Astrocyte (in vitro differentiated cells and primary cell): ENCODE data around the gene FAM3C. TPM values are rescaled to one million over a fixed set of nuclear protein-coding genes. Genes with fewer than 3 reads are reported as not detected.

Experiments used
- DNase-seq: peaks from one replicate; pipeline ENCODE4 v3.0.0-alpha.2; 2010; ENCODE audit warnings: low read depth
- FAIRE-seq: peaks from 2 replicates; lab custom pipeline; 2011; peaks lifted over from hg19 to GRCh38; lab: Jason Lieb, UNC
- H2AFZ ChIP-seq: 2 replicates; pipeline ENCODE4 v1.6.0; 2012; ENCODE audit warnings: low read depth, low read length, inconsistent platforms
- H3K27ac ChIP-seq: 2 replicates; pipeline ENCODE4 v1.5.1; 2011; ENCODE audit warnings: low read depth, low read length, inconsistent platforms
- H3K27me3 ChIP-seq: 2 replicates; pipeline ENCODE4 v1.6.0; 2011; ENCODE audit warnings: low read length, inconsistent platforms; ENCODE audit not compliant: insufficient read depth
- H3K36me3 ChIP-seq: 2 replicates; pipeline ENCODE4 v1.5.1; 2011; ENCODE audit warnings: low read length, inconsistent platforms; ENCODE audit not compliant: insufficient read depth
- H3K4me1 ChIP-seq: 2 replicates; pipeline ENCODE4 v1.5.1; 2011; ENCODE audit warnings: low read length, inconsistent platforms; ENCODE audit not compliant: insufficient read depth
- H3K4me2 ChIP-seq: 2 replicates; pipeline ENCODE4 v1.6.0; 2012; ENCODE audit warnings: low read length, inconsistent platforms
- H3K4me3 ChIP-seq: 2 replicates; pipeline ENCODE4 v1.5.1; 2011; ENCODE audit warnings: low read depth, mild to moderate bottlenecking, low read length, inconsistent platforms; ENCODE audit not compliant: insufficient read depth
- H3K79me2 ChIP-seq: 2 replicates; pipeline ENCODE4 v1.6.0; 2012; ENCODE audit warnings: mild to moderate bottlenecking, low read length, inconsistent platforms; ENCODE audit not compliant: insufficient read depth
- H3K9ac ChIP-seq: 2 replicates; pipeline ENCODE4 v1.6.0; 2012; ENCODE audit warnings: mild to moderate bottlenecking, low read length, inconsistent platforms
- H3K9me3 ChIP-seq: 2 replicates; pipeline ENCODE4 v1.5.1; 2012; ENCODE audit warnings: low read depth, mild to moderate bottlenecking, low read length, inconsistent platforms; ENCODE audit not compliant: insufficient read depth
- H4K20me1 ChIP-seq: 2 replicates; pipeline ENCODE4 v1.6.0; 2012; ENCODE audit warnings: low read length, inconsistent platforms; ENCODE audit not compliant: insufficient read depth
- H3K27ac Mint-ChIP-seq: one replicate; pipeline ENCODE4 v1.8.0; 2021; ENCODE audit warnings: mild to moderate bottlenecking, mixed read lengths; ENCODE audit not compliant: unreplicated experiment
- H3K27me3 Mint-ChIP-seq: one replicate; pipeline ENCODE4 v1.8.0; 2021; ENCODE audit warnings: low read depth, mixed read lengths; ENCODE audit not compliant: unreplicated experiment
- H3K36me3 Mint-ChIP-seq: one replicate; pipeline ENCODE4 v1.8.0; 2021; ENCODE audit warnings: low read depth, mixed read lengths; ENCODE audit not compliant: unreplicated experiment
- H3K4me1 Mint-ChIP-seq: one replicate; pipeline ENCODE4 v1.8.0; 2021; ENCODE audit warnings: low read depth, mixed read lengths; ENCODE audit not compliant: unreplicated experiment
- H3K4me3 Mint-ChIP-seq: one replicate; pipeline ENCODE4 v1.8.0; 2021; ENCODE audit warnings: mild to moderate bottlenecking, moderate library complexity, mixed read lengths; ENCODE audit not compliant: unreplicated experiment
- H3K9me3 Mint-ChIP-seq: one replicate; pipeline ENCODE4 v1.8.0; 2021; ENCODE audit warnings: mild to moderate bottlenecking, mixed read lengths; ENCODE audit not compliant: unreplicated experiment
- EZH2 ChIP-seq: IDR thresholded peaks from 2 replicates; pipeline ENCODE4 v1.6.1; 2012; ENCODE audit warnings: mild to moderate bottlenecking, low read length, inconsistent platforms; ENCODE audit not compliant: insufficient read depth
- total RNA-seq: library from RNA; stranded (reverse); gene quantifications from 2 replicates; pipeline ENCODE4 v1.2.1, GENCODE V29; 2021
- TF ChIP-seq, protein P1 (sequence below): IDR thresholded peaks from 2 replicates; pipeline ENCODE4 v1.5.1; 2011; ENCODE audit warnings: low read depth, mild to moderate bottlenecking, inconsistent platforms, low read length, moderate library complexity; ENCODE audit not compliant: insufficient read depth

The FAM3C gene
- total RNA-seq, 1 donor from 2014 or later = 71.8 TPM

DNA sequence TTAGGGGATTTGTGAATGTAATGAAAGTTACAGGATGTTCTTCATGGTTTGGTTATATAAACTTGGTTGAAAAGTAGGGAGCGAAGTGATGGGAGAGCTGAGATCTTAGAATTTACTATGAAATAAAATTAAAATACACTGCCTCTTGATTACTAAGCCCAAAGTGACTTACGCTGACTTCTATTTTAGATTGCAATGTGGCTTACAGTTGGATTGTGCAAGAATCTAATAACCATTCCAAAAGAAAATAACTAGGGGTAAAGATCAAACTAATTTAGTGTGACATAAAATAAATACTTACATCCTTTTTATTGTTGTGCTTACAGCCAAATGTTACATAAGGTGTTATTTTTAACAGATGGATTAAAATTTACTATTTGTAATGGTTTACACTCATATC is 52.0 kb downstream of the FAM3C start:
- Mint-ChIP-seq H3K27me3 (no peaks in the 10 kb centered on the region), H3K4me1 (no peaks in the 10 kb centered on the region), H3K9me3 (no peaks in the 10 kb centered on the region), H3K36me3 (peaks cover 9% of the 10 kb centered on the region), H3K27ac (no peak overlapping the region), H3K4me3 (no peak overlapping the region)
- Histone ChIP-seq H3K4me1 (no peaks in the 10 kb centered on the region), H3K4me2 (no peak overlapping the region), H3K27me3 (no peaks in the 10 kb centered on the region), H4K20me1 (no peaks in the 10 kb centered on the region), H2AFZ (no peak overlapping the region), H3K79me2 (no peaks in the 10 kb centered on the region), H3K9ac (no peak overlapping the region), H3K36me3 (no peaks in the 10 kb centered on the region), H3K27ac (no peak overlapping the region), H3K9me3 (no peaks in the 10 kb centered on the region), H3K4me3 (no peak overlapping the region)
- FAIRE-seq (no peak), DNase-seq (no peak)
- TF ChIP-seq, protein P1, sequence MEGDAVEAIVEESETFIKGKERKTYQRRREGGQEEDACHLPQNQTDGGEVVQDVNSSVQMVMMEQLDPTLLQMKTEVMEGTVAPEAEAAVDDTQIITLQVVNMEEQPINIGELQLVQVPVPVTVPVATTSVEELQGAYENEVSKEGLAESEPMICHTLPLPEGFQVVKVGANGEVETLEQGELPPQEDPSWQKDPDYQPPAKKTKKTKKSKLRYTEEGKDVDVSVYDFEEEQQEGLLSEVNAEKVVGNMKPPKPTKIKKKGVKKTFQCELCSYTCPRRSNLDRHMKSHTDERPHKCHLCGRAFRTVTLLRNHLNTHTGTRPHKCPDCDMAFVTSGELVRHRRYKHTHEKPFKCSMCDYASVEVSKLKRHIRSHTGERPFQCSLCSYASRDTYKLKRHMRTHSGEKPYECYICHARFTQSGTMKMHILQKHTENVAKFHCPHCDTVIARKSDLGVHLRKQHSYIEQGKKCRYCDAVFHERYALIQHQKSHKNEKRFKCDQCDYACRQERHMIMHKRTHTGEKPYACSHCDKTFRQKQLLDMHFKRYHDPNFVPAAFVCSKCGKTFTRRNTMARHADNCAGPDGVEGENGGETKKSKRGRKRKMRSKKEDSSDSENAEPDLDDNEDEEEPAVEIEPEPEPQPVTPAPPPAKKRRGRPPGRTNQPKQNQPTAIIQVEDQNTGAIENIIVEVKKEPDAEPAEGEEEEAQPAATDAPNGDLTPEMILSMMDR = no peak
- no peak for TF ChIP-seq EZH2

DNA sequence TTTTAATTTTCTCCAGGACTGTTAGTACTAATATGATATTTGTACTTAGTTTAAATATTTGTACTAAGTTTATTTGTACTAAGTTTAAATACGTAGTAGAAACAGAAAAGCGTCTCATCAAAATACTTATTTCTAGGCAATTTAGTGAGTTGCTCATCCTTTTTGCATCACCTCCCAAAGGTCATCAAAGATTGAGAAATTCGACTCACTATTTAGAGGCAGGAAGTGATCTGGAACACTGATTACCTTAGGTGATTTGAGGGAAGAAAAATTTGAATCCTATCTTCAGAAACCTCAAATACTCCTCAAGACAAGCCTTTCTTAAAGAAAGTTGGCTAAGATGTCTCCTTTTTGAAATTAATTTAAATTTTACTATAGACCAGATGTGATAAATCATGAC is 52.8 kb downstream of the FAM3C start:
- Histone ChIP-seq H3K27me3 (no peaks in the 10 kb centered on the region), H3K36me3 (no peaks in the 10 kb centered on the region), H3K4me1 (no peaks in the 10 kb centered on the region), H3K79me2 (no peaks in the 10 kb centered on the region), H3K9me3 (no peaks in the 10 kb centered on the region), H3K9ac (no peak overlapping the region), H3K27ac (no peak overlapping the region), H3K4me3 (no peak overlapping the region), H4K20me1 (no peaks in the 10 kb centered on the region), H2AFZ (no peak overlapping the region), H3K4me2 (no peak overlapping the region)
- FAIRE-seq (no peak), DNase-seq (no peak)
- Mint-ChIP-seq H3K36me3 (peaks cover 9% of the 10 kb centered on the region), H3K27me3 (no peaks in the 10 kb centered on the region), H3K27ac (no peak overlapping the region), H3K4me3 (no peak overlapping the region), H3K4me1 (no peaks in the 10 kb centered on the region), H3K9me3 (no peaks in the 10 kb centered on the region)
- TF ChIP-seq EZH2 = no peak
- TF ChIP-seq, protein P1 = no peak

DNA sequence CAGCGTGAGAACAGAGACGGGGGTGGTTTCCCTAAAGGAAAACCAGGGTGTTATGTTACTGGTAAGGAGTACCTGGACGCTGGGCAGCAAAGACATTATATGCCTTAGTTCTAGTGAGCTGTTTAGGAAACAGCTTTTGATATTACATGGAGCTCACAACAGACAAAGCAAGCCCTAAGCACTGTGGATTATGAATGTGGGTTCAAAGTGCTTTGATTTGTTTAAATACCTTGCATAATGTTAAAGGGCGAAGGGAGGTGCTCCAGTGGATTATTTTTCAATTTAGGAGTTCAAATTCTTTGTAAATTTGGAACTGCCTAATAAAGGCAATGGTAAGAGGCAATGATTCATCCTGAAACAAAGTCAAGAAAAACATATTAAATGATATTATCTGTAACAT is 53.5 kb downstream of the FAM3C start:
- FAIRE-seq = no peak
- Histone ChIP-seq H3K4me2 (no peak overlapping the region), H3K36me3 (no peaks in the 10 kb centered on the region), H3K4me1 (no peaks in the 10 kb centered on the region), H4K20me1 (no peaks in the 10 kb centered on the region), H3K9me3 (no peaks in the 10 kb centered on the region), H3K27ac (no peak overlapping the region), H3K27me3 (no peaks in the 10 kb centered on the region), H3K79me2 (no peaks in the 10 kb centered on the region), H3K4me3 (no peak overlapping the region), H2AFZ (no peak overlapping the region), H3K9ac (no peak overlapping the region)
- H3K4me1 Mint-ChIP-seq = no peaks in the 10 kb centered on the region
- H3K4me3 Mint-ChIP-seq = no peak overlapping the region
- TF ChIP-seq, protein P1 = no peak
- TF ChIP-seq EZH2 = no peak
- H3K27me3 Mint-ChIP-seq = no peaks in the 10 kb centered on the region
- H3K36me3 Mint-ChIP-seq = peaks cover 9% of the 10 kb centered on the region
- H3K9me3 Mint-ChIP-seq = no peaks in the 10 kb centered on the region
- no peak for DNase-seq
- no peak overlapping the region for H3K27ac Mint-ChIP-seq
